Ramos (cell line): ENCODE data around the gene IFNG-AS1.

Source experiments
- in situ Hi-C: fragments of 300-500 bp; cut with MboI; formaldehyde crosslinking; loops from one replicate; pipeline ENCODE4 v1.14.3; 2022; ENCODE audit warnings: low sequenced_read_pairs; ENCODE audit not compliant: unreplicated experiment

Gene IFNG-AS1

GRCh38 chr12:68031174-68031573 is 41.9 kb downstream of the IFNG-AS1 start:
- in situ Hi-C loops: no loop called here

- in situ Hi-C loops: no loop called here
Measured at GRCh38 chr12:68031881-68032739, 42.9 kb downstream of the IFNG-AS1 start.

GRCh38 chr12:68034567-68034966 is 45.3 kb downstream of the IFNG-AS1 start:
- in situ Hi-C loops: no loop called here

DNA sequence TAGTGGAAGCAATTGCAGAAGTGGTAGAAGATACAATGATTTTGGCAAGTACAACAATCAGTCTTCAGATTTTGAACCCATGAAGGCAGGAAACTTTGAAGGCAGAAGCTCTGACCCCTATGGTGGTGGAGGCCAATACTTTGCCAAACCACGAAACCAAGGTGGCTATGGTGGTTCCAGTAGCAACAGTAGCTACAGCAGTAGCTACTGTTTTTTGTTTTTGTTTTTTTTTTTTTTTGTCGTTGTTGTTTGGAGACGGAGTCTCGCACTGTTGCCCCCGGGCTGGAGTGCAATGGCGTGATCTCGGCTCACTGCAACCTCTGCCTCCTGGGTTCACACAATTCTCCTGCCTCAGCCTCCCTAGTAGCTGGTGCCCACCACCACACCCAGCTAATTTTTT is 47.4 kb downstream of the IFNG-AS1 start:
- in situ Hi-C loops: no loop called here

DNA sequence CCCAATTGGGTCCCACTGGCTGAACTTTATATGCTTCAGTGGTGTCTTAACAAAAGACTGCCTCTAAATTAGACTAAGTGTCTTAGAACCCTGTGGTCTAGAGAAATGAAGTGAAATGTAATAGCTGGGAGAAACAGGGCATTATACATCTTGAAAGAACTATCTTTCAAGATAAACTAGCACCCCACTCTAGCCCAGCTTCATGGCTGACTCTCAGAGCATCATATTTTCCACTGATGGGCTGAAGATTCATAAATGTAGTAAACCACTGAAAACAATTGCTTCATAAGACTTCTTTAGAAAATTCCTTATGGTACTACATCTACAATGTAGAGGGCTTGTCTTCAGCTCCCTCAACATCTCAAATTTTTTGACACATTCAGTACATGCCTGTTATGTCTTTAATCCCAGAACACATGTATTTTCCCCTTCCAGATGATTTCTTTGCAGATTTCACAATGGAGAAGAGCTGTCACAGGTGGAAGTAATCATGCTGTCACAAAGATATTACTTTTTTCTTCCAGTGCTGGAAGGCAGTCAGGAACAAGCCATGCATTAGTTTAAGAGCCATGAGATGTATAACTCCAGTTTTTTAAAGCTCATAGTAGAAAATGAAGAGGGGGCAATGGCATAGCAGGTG is 48.5 kb downstream of the IFNG-AS1 start:
- in situ Hi-C loops: no loop called here

DNA sequence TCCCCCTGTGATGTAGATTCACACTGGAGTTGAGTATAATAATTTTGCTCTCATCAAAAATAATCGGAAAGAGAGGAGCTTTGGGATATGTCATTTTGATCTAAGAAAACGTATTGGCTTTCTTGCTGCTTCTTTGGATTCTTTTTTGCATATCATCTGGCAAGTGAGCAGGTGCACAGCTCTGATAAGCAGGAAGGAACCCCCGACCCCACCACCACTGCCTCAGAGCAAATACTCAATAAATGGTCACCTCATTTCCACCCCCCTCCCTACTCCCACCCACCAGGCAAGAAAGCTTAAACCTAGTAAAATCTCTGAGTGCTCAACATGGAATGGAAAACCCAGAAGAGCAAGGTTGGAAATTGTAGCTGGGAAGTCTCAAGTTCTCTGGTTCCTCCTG is 49.4 kb downstream of the IFNG-AS1 start:
- in situ Hi-C loops: no loop called here

DNA sequence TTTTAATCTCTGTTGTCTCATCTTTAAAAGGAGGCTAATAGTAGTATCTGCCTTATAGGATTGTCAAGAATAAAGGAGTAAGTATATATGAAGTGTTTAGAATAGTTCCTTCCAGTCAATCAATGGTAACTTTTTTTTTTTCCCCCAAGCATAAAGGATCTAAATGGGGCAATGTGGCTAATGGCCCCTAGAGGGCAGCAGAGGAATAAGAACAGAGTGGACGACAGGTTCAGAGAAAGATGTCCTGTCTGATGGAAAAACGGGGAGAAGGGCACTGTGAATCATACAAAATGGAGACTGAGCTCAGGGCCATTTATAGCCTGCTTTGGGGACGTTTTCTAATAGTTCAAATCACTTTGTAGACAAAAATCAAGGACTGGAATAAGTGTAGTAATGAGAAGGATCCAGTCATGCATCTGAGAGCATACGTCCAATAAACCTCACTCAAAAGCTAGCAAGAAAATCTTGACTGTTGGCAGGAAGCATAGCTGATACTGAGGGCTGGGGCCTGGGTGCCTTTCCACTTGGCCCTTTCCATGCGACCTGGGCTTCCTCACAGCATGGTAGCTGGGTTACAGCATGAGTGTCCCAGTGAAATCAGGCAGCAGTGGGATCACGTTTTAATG is 51.3 kb downstream of the IFNG-AS1 start:
- in situ Hi-C loops: loop anchor here (10.0 kb wide), 1 partner anchor 284 kb away; no protein-coding TSS in a partner anchor

DNA sequence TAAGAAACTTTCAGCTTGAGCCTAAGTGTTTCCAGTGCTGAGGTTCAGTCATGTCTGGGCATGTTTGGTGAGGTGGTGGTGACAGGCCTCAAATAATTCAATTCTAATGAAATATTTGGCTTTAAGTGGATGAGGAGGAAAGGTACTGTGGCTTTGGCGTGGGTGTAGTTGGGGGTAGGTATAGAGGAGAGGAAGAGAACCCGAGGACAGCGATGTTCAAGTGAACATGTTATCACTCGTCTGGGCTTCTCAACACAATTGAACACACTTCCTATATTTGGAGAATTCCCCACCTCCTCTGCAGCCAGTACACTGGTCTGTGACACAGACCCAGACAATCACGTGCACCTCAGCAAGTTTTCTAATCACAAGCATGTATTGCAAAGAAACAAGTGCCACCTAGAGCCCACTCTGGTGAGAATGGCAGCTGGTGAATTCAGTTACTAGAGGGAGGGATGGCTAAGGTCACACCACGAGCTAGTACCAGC is 53.0 kb downstream of the IFNG-AS1 start:
- in situ Hi-C loops: loop anchor here (10.0 kb wide), 1 partner anchor 283 kb away; no protein-coding TSS in a partner anchor

GRCh38 chr12:68043435-68043834 is 54.2 kb downstream of the IFNG-AS1 start:
- in situ Hi-C loops: loop anchor here (10.0 kb wide), 1 partner anchor 281 kb away; no protein-coding TSS in a partner anchor

DNA sequence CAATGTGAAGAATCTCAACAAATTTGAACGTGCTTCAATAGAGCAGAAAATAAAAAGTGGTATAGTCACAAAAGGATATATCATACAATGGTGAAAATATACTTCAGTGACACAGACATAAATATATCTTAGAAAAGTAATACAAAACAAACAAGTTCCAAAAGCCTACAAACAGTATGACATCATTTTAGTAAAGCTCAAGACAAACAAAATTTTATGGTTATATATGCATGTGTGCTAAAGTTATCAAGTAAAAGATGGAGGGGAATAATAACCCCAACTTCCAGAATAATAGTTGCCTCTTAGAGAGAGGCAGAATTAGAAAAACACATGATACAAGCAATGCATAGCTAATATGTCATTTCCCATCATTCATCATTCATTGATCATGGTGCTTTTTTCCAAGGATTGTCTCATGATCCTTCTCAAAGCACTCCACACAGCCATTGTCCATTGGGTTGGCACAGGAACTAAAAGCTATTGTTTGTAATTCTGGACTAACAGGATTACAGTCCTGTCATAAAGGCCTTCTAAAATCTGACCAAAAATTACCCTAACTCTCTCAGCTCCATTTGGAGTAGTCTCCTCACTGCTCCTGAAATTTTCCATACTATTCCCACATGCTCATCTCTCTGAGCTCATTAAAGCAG is 59.5 kb downstream of the IFNG-AS1 start:
- in situ Hi-C loops: loop anchor here (10.0 kb wide), 1 partner anchor 276 kb away; no protein-coding TSS in a partner anchor

- in situ Hi-C loops: no loop called here
Measured at GRCh38 chr12:68056300-68056699, 67.1 kb downstream of the IFNG-AS1 start.

- in situ Hi-C loops: no loop called here
Measured at GRCh38 chr12:68063900-68064590, 74.8 kb downstream of the IFNG-AS1 start.

GRCh38 chr12:68065163-68065562 is 75.9 kb downstream of the IFNG-AS1 start:
- in situ Hi-C loops: no loop called here

- in situ Hi-C loops: no loop called here
Measured at GRCh38 chr12:68065687-68066086, 76.4 kb downstream of the IFNG-AS1 start.

- in situ Hi-C loops: no loop called here
Measured at GRCh38 chr12:68067762-68068376, 78.6 kb downstream of the IFNG-AS1 start.

GRCh38 chr12:68069275-68069674 is 80.0 kb downstream of the IFNG-AS1 start:
- in situ Hi-C loops: no loop called here
